Cardiac muscle cell (in vitro differentiated cells and primary cell): Measurements from ENCODE around the gene SUCNR1. TPM values are rescaled to one million over a fixed set of nuclear protein-coding genes. Genes with fewer than 3 reads are reported as not detected.
"Not testable (repeated sequence)": the region's sequence is repeated elsewhere in the genome, so short reads cannot be mapped to it uniquely, and the experiment has no call there.

Source experiments
- DNase-seq, 2 donors: peaks; one replicate each; pipeline versions ENCODE4 v3.0.0 to v3.0.0-alpha.2; 2010 to 2017; ENCODE audit warnings: low read depth in 1 of 2, low spot score in 1 of 2
- H3K27ac ChIP-seq: fragments of 200-600 bp; sonication (generic); 2 replicates; pipeline ENCODE4 v1.5.1; 2016
- H3K27me3 ChIP-seq: fragments of 200-600 bp; sonication (generic); 2 replicates; pipeline ENCODE4 v1.6.0; 2016; ENCODE audit warnings: control low read depth
- H3K36me3 ChIP-seq: fragments of 200-600 bp; sonication (generic); 2 replicates; pipeline ENCODE4 v1.5.1; 2016; ENCODE audit warnings: control low read depth
- H3K4me1 ChIP-seq: fragments of 200-600 bp; sonication (generic); 2 replicates; pipeline ENCODE4 v1.8.1; 2017; ENCODE audit warnings: low read depth, mild to moderate bottlenecking, mixed run types
- H3K4me3 ChIP-seq: fragments of 200-600 bp; sonication (generic); 2 replicates; pipeline ENCODE4 v1.5.1; 2016; ENCODE audit warnings: mild to moderate bottlenecking
- H3K9me3 ChIP-seq: fragments of 200-600 bp; sonication (generic); 2 replicates; pipeline ENCODE4 v1.5.1; 2017; ENCODE audit warnings: low read depth, mild to moderate bottlenecking, control low read depth
- polyA plus RNA-seq: library from polyadenylated mRNA; unstranded; fragments of >200 nt; fragmentation: Nextera tagmentation; extraction: Ambion mirVana; gene quantifications from 2 replicates; pipeline ENCODE4 v1.2.1, GENCODE V29; 2016
- total RNA-seq: library from RNA; depleted of rRNA; stranded (reverse); fragments of >200 nt; gene quantifications from 2 replicates; pipeline ENCODE4 v1.2.3, GENCODE V29; 2016
- TF ChIP-seq, protein P1 (sequence below): IDR thresholded peaks from 2 replicates; pipeline ENCODE4 v1.5.1; 2012; ENCODE audit warnings: low read depth, mild to moderate bottlenecking, low read length

The SUCNR1 gene
- total and polyA plus RNA-seq, 2 experiments from 2014 or later: not detected

DNA sequence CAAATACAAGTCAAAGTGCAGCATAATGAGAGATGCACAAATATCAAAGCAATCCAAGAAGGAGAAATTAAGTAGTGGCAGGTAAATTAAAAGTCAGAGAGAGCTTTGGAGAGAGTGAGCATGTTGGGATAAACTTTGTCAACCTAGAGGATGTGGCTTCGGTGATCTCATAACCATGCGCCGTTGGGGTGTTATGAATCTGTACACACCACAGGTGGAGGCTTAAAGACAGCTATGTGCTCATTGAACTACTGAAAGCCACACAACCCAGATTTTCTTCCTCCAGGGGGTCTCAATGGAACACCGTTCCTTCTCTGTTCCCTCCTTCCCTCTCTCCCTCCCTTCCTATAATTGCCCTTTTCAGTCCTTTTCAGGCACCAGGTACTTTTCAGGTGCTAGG, 52.0 kb downstream of the SUCNR1 start:
- Histone ChIP-seq H3K27ac (no peak overlapping the region), H3K4me3 (no peak overlapping the region)
- DNase-seq: no peak

GRCh38 chr3:151925876-151926275, 52.4 kb downstream of the SUCNR1 start:
- Histone ChIP-seq H3K4me1 (peaks cover 5% of the 10 kb centered on the region), H3K27ac (no peak overlapping the region), H3K9me3 (no peaks in the 10 kb centered on the region), H3K4me3 (no peak overlapping the region), H3K27me3 (no peaks in the 10 kb centered on the region), H3K36me3 (no peaks in the 10 kb centered on the region)
- TF ChIP-seq, protein P1, sequence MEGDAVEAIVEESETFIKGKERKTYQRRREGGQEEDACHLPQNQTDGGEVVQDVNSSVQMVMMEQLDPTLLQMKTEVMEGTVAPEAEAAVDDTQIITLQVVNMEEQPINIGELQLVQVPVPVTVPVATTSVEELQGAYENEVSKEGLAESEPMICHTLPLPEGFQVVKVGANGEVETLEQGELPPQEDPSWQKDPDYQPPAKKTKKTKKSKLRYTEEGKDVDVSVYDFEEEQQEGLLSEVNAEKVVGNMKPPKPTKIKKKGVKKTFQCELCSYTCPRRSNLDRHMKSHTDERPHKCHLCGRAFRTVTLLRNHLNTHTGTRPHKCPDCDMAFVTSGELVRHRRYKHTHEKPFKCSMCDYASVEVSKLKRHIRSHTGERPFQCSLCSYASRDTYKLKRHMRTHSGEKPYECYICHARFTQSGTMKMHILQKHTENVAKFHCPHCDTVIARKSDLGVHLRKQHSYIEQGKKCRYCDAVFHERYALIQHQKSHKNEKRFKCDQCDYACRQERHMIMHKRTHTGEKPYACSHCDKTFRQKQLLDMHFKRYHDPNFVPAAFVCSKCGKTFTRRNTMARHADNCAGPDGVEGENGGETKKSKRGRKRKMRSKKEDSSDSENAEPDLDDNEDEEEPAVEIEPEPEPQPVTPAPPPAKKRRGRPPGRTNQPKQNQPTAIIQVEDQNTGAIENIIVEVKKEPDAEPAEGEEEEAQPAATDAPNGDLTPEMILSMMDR: no peak
- peak in 1 of 2 donors; percentile 63 for DNase-seq

More for the DNA sequence above, 52.0 kb downstream of the SUCNR1 start:
- no peaks in the 10 kb centered on the region for H3K9me3 ChIP-seq
- H3K4me1 ChIP-seq: peaks cover 5% of the 10 kb centered on the region
- TF ChIP-seq, protein P1: no peak
- no peaks in the 10 kb centered on the region for H3K27me3 ChIP-seq
- H3K36me3 ChIP-seq: no peaks in the 10 kb centered on the region

DNA sequence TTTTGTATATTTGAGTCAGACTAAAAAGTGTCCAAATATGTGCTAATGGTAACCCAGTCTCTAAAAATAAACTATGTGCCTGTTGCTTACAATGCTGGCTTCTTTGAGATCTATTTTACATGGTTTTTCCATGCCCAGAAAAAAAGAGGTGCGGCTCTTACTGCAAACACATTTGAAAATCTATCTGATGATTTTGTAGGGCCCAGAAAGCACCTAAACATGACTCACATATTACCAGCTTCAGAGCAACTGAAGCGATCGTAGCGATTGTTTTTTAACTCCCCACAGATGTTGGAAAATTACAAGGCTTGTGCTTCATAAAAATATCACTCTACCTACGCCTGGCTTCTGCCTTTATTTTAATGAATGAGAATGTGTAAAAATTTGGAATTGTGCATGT, 53.5 kb downstream of the SUCNR1 start:
- no peaks in the 10 kb centered on the region for H3K9me3 ChIP-seq
- H3K36me3 ChIP-seq: no peaks in the 10 kb centered on the region
- DNase-seq: no peak
- H3K27ac ChIP-seq: no peak overlapping the region
- no peaks in the 10 kb centered on the region for H3K27me3 ChIP-seq
- H3K4me3 ChIP-seq: no peak overlapping the region
- peaks cover 5% of the 10 kb centered on the region for H3K4me1 ChIP-seq
- TF ChIP-seq, protein P1: no peak

DNA sequence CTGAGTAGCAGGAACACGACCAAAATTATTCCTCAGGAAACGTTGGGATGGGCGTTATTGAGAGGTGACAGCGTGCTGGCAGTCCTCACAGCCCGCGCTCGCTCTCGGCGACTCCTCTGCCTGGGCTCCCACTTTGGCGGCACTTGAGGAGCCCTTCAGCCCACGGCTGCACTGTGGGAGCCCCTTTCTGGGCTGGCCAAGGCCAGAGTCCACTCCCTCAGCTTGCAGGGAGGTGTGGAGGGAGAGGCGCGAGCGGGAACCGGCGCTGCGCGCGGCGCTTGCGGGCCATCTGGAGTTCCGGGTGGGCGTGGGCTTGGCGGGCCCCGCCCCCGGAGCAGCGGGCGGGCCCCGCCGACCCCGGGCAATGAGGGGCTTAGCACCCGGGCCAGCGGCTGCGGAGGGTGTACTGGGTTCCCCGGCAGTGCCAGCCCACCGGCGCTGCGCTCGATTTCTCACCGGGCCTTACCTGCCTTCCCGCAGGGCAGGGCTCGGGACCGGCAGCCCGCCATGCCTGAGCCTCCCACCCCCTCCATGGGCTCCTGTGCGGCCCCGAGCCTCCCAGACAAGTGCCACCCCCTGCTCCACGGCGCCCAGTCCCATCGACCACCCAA, 54.6 kb downstream of the SUCNR1 start:
- not testable (repeated sequence) for H3K9me3 ChIP-seq, DNase-seq, H3K36me3 ChIP-seq, H3K4me3 ChIP-seq, H3K27me3 ChIP-seq, H3K27ac ChIP-seq, H3K4me1 ChIP-seq

DNA sequence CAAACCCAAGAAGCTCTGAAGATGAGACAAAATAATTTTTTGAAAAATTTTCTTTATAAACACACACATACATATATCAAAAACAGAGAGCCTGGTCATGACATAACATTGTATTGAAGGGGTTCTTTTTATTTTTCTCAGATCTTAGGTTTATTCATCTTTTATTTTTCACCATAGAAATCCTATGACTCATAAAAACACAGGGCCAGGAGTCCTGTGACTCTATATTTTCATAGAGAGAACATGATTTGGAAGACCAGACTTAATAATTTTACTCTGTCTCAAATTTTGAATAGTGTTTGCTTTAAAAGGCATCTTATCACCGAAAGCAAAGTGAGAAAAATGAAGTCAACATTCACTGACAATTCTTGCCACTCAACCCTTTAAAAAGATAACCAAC, 57.7 kb downstream of the SUCNR1 start:
- no peaks in the 10 kb centered on the region for H3K36me3 ChIP-seq
- no peaks in the 10 kb centered on the region for H3K9me3 ChIP-seq
- DNase-seq: no peak
- no peak overlapping the region for H3K27ac ChIP-seq
- no peak overlapping the region for H3K4me3 ChIP-seq
- TF ChIP-seq, protein P1: no peak
- no peaks in the 10 kb centered on the region for H3K4me1 ChIP-seq
- H3K27me3 ChIP-seq: no peaks in the 10 kb centered on the region

DNA sequence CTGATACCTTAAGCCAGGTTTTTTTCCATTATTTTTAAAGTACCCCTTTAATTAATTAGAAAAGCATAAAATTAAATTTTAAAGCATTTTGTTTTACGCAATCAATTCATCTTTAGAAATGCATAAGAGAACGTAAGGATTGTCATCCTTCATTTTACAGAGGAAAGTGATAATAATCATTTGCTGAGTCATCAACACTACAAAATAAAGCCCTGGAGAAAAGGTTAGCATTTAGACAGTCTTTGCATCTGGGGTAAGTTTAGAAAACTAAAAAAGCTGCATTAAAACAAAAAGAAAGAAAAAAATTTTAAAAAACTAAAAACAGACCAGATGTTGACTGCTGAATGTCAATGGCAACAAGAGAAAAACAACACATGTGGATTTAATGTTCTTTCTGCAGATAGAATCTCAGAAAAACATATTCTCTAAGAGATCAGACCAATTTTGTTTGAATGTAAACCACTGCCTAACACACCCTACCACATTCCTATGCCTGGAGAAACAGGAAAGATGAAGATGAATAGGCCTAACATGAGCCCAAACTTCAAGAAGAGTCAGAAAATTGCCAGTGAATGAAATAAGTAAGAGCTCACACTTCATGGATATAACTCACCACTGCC, 59.9 kb downstream of the SUCNR1 start:
- no peaks in the 10 kb centered on the region for H3K4me1 ChIP-seq

More for the DNA sequence above, 59.9 kb downstream of the SUCNR1 start:
- TF ChIP-seq, protein P1: no peak
- no peak overlapping the region for H3K27ac ChIP-seq
- no peak for DNase-seq
- no peaks in the 10 kb centered on the region for H3K36me3 ChIP-seq
- H3K9me3 ChIP-seq: no peaks in the 10 kb centered on the region
- H3K4me3 ChIP-seq: no peak overlapping the region
- no peaks in the 10 kb centered on the region for H3K27me3 ChIP-seq
